ENCODE data around the gene GSTO2.

GSTO2 gene

DNA sequence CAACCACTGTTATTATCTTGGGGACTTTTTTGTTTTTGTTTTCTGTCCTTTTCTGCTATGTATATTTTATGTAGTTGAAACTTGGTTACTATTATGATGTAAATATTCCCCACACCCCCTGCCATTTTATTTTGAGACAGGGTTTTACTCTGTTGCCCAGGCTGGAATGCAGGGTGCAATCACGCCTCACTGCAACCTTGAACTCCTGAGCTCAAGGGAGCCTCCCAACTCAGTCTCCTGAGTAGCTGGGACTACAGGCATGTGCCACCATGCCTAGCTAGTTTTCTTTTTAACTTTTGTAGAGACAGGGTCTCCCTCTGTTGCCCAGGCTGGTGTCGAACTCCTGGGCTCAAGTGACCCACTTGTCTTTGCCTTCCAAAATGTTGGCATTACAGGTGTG, 18.0 kb downstream of the GSTO2 start:
- no peak for DNase-seq

DNA sequence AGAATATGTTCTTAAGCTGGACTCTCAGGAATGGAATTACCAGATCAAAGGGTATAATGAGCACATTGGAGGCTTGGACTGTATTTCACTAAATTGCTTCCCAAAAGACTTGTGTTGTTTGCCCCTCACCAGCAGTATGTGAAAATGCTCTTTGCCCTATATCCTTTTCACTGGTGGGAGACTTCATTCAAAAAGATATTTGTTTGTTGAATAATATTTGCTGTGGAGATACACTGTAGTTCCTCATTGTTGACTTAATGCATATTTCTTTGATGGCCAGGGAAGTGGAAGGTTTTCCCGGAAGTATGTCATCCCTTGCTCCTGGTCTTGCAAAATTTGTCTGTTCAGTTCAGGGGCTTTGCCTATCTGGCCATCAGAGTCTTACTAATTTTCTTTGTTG, 19.4 kb downstream of the GSTO2 start:
- no peak for DNase-seq

DNA sequence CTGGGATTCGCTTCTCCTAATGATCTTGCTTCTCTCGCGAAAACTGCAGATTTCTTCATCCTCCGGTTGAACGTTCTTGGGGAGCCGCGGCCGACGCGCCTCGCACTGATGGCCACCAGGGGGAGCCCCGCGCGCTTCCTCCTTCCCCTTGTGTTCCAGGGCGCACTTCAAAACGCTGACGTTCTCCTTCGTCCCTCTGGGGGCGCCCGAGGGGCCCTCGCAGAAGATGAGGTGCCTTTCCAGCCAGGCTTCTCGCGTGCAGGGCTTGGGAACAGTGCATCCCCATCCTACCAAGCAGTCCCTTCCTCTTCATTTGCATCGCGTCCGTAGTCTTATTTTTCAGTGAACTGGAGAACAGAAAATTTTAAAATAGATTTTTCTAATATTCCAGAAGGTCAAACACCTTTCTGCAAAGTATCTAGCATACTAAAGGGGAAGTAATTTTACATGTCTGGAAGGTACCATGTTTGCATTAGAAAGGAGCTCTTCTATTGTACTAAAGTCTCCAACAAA, 22.5 kb downstream of the GSTO2 start:
- DNase-seq, result peak; percentile 93 to 97 (median 96)

DNA sequence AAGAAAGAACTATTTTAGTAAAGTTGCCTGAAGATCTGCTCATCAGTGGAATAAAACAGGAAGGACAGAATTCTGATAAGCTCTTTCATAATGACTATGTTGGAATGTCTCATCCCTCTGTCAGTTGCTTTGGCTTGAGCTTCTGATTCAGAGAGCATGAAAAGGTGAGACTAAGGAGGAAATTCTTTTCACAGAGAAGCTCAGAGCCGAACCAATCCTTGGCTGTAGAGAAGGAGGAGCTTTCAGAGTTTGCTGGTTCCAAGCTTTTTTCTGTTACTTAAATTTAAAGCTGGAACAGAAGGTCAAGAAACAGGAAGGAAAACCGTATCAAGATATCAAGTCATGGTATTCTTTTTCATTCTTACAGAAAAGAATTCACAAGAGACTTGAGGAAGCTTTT, 24.0 kb downstream of the GSTO2 start:
- DNase-seq, result peak; percentile 44 to 69 (median 68)

DNA sequence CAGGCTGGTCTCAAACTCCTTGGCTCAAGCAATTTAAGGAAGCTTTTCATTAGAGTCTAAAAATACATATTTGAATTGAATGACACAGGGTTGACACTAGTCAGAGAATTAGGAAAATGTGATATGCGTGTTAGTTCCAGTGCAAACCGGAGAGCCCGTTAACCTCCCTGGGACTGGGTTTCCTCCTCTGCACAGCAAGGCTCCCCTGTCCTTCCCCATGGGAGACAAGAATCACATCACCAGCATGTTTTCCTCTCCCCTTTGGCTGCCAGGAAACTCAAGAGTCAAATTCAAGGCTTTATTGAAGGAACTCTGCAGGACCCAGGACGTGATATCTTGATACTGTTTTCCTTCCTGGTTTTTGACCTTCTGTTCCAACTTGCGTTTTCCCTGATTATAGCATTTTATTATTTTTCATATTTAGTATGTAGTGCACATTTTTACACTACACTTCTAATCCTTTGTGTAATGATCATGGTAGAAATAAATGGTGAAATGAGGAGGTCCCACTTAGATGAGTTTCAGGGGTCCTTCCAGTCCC, 24.9 kb downstream of the GSTO2 start:
- no peak for DNase-seq

DNA sequence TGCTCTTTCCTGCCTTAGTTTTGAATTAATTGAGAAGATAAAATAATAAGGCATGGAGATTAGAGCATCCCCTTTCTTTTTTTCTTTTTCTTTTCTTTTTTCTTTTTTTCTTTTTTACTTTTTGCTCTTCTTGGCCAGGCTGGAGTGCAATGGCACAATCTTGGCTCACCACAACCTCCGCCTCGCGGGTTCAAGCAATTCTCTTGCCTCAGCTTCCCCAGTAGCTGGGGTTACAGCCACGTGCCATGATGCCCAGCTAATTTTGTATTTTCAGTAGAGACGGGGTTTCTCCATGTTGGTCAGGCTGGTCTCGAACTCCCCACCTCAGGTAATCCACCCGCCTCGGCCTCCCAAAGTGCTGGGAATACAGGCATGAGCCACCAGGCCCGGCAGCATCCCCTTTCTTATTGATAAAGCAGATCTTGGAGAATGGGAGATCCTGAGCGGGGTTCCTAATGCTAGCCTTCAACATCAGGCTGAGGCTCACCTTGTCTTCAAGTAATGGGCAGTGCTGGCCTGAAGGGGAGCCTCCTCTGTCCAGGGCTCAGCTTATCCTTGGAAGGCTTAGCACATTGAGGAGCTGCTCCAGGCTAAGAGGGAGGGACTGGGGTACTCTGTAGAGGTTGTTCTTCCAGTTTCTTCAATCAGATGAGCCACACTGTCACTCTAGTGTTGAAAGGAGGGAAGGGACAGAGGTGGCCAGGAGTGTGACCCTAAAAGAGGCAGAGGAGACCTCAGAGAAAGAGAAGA, 27.9 kb downstream of the GSTO2 start:
- DNase-seq, result no peak

- DNase-seq, result peak in 1 of 3 donors; percentile 35
Observed at GRCh38 chr10:104297697-104298660, 29.0 kb downstream of the GSTO2 start.

GRCh38 chr10:104299031-104299904, 30.3 kb downstream of the GSTO2 start:
- no peak for DNase-seq

DNA sequence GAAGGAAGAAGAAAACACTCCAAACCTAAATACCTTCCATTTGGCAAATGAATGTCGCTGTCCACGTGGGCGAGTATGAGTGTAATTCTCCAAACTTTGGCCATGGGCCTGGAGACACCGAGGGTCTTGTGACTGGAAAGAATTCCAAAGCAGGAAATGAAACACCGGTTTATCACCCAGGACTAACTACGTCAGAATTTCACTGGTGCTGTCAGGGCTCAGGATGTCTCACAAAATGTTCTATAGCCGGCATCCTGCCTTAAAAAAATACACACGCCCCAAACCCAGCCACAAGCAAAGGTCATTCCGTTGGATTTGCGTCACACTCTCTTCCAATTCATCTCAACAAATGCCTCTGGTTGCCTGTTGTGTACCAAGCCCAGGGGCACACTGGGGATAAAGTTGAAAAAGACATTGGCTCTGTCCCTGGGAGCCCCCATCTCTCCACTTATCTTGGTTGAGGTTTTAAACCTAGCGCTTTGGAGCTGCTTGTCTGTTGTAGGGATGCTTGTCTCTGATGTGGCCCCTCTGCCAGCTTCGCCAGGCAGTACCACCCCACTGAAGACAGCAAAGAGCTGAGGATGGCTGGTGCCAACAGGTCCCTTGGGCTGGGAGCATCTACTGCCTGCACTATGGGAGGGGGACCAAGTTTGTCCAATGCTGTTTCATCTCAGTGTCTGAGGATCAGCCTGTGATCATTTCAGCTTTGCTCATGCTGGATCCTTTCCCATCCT, 31.2 kb downstream of the GSTO2 start:
- no peak for DNase-seq

DNA sequence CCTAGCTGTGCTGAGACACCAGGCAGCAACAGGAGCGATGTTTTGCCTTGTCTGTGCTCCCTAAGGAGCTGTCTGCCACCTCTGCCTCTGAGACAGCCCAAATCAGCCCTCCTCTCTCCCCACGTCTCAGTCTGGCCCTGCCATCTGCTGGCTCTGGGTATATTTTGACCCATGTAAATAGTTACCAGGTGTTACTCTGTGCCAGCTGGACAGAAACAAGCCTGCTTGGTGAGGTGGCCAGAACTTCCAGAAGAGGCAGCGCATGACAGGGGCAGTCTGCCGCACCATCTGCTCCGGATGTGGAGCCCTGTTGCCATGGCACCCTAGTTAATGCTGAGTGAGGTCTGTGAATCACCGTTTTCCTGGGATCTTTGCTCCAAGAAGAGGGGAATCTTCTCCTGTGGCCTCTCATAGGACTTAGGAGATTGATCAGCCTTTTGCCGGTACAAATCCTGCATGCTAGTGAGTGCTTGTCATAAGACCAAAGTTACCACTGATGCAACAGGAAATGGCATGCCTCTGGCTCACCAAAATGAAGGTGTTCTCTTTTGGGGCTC, 31.8 kb downstream of the GSTO2 start:
- no peak for DNase-seq

DNA sequence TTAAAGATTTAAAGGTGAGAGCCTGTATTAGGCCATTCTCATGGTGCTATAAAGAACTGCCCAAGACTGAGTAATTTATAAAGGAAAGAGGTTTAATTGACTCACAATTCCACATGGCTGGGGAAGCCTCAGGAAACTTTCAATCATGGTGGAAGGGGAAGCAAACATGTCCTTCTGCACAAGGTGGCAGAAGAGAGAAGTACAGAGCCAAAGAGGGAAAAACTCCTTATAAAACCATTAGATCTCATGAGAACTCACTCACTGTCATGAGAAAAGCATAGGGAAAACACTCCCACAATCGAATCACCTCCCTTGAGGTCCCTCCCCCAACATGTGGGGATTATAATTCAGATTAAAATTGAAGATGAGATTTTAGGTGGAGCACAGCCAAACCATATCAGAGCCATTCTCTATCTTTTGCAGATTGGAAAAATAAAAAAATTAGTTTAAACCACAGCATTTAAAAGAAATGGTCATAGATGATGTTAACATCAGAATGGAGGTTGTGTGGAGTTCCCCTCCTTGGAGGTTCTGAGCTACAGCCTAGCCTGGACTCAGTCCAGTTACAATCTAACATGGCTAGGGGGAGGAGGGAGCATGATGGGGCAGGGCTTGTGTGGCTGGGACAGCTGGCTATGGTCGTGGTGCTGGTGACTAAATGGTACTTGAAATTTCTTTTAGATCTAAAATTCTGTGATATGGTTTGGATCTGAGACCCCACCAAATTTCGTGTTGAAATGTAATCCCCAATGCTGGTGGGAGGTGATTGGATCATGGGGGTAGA, 33.1 kb downstream of the GSTO2 start:
- DNase-seq, result no peak

GRCh38 chr10:104303594-104304355, 34.8 kb downstream of the GSTO2 start:
- no peak for DNase-seq

GRCh38 chr10:104304356-104304745, 35.4 kb downstream of the GSTO2 start:
- DNase-seq, result no peak

GRCh38 chr10:104304927-104305326, 35.9 kb downstream of the GSTO2 start:
- DNase-seq, result no peak

GRCh38 chr10:104306897-104307296, 37.9 kb downstream of the GSTO2 start:
- no peak for DNase-seq

DNA sequence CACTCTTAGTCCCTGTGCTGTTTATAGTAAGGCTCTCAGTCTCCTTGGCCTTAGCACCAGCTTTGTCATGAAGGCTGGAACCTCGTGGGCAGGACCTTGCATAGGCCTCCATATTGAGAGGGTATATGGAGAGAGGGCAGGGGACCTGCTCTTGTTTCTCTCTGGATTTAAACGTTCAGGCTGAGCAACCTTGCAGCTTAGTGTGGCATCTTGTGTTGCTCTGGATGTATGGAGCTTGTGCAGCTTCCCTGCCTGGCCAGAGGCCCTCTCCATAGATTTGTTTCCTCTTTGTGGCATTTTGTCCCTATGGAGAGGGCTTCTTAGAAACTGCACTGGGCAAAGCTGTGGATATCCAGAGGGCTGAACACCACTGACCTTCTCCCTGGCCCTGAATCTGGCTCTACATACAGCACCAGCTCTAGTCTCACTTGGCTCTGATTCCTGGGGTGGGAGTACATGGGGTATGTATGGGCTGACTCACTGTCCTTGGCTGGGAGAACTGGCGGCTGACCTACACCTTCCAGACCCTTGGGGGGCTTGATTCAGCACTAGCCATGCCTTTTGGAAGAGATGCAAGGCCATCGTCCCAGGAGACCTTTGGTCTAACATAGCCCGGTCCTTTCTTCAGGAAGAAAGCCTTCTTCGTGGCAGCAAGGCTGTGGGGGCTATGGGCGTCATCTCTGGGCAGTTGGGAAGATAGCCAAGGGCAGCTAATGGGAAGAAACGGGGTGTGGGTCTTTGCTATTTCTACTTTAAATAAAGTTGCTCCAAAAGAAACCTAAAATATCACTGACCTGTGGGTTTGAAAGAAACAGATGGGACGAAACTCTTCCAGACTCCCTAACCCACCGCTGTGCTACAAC, 38.8 kb downstream of the GSTO2 start:
- no peak for DNase-seq

DNA sequence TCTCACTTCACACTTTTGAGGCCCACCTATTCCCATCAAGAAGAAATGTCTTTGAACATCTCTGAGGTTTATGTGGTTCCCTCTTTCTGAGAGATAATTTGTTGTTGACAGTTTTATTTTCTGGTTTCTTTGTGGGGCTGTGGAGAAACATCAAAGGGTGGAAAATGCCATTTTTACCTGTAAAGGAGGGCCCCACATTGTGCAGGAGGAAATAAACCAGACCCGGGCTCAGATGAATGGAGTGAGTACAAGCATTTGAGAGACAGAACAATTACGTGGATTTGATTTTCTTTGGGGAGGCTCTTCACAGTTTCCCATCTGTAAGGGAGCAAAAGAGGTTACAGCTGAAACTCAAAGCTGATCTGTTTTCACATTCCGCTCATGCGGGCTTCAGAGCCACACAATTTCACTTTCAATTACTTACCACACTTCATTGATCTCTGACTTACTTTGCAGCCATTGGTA, 39.5 kb downstream of the GSTO2 start:
- DNase-seq, result no peak
